HG02798 (cell line): Measurements from ENCODE around the gene PPP3CA.
A peak's percentile ranks its signal among the peaks of the same experiment; 100 is the strongest.
"Not testable (repeated sequence)": the region's sequence is repeated elsewhere in the genome, so short reads cannot be mapped to it uniquely, and the experiment has no call there.

ENCODE experiments used
- ATAC-seq: cut with Tn5 transposase; IDR thresholded peaks from one replicate; pipeline ENCODE4 v1.9.1; 2021; ENCODE audit warnings: mild to moderate bottlenecking; ENCODE audit not compliant: unreplicated experiment, poor library complexity

Gene PPP3CA

GRCh38 chr4:101155945-101156344, 191.4 kb downstream of the PPP3CA start:
- ATAC-seq: no peak

- ATAC-seq: no peak
Observed at GRCh38 chr4:101155368-101155767, 192.0 kb downstream of the PPP3CA start.

- no peak for ATAC-seq
Observed at GRCh38 chr4:101153653-101154052, 193.7 kb downstream of the PPP3CA start.

- ATAC-seq: no peak
Observed at GRCh38 chr4:101152521-101152920, 194.8 kb downstream of the PPP3CA start.

GRCh38 chr4:101148551-101148950, 198.8 kb downstream of the PPP3CA start:
- ATAC-seq: no peak

GRCh38 chr4:101147283-101147682, 200.0 kb downstream of the PPP3CA start:
- no peak for ATAC-seq

GRCh38 chr4:101145021-101145420, 202.3 kb downstream of the PPP3CA start:
- no peak for ATAC-seq

GRCh38 chr4:101142259-101142658, 205.1 kb downstream of the PPP3CA start:
- ATAC-seq: no peak

- no peak for ATAC-seq
Observed at GRCh38 chr4:101141855-101142254, 205.5 kb downstream of the PPP3CA start.

- peak; percentile 34 for ATAC-seq
Observed at GRCh38 chr4:101141230-101141629, 206.1 kb downstream of the PPP3CA start.

- no peak for ATAC-seq
Observed at GRCh38 chr4:101140228-101140627, 207.1 kb downstream of the PPP3CA start.

- no peak for ATAC-seq
Observed at GRCh38 chr4:101136373-101137370, 210.7 kb downstream of the PPP3CA start.

- ATAC-seq: peak; percentile 77
Observed at GRCh38 chr4:101135371-101136010, 211.8 kb downstream of the PPP3CA start.

- ATAC-seq: not testable (repeated sequence)
Observed at GRCh38 chr4:101131058-101131457, 216.3 kb downstream of the PPP3CA start.

GRCh38 chr4:101128898-101129297, 218.4 kb downstream of the PPP3CA start:
- ATAC-seq: not testable (repeated sequence)

- ATAC-seq: no peak
Observed at GRCh38 chr4:101128473-101128872, 218.9 kb downstream of the PPP3CA start.

- ATAC-seq: no peak
Observed at GRCh38 chr4:101127176-101127790, 220.0 kb downstream of the PPP3CA start.

- no peak for ATAC-seq
Observed at GRCh38 chr4:101126059-101126458, 221.3 kb downstream of the PPP3CA start.

GRCh38 chr4:101125045-101125942, 222.0 kb downstream of the PPP3CA start:
- ATAC-seq: no peak

GRCh38 chr4:101123231-101123630, 224.1 kb downstream of the PPP3CA start:
- ATAC-seq: no peak
